ENCODE results near the gene TRIM37.
A peak's percentile ranks its signal among the peaks of the same experiment; 100 is the strongest.
"Not testable (repeated sequence)": the region's sequence is repeated elsewhere in the genome, so short reads cannot be mapped to it uniquely, and the experiment has no call there.

The TRIM37 gene

GRCh38 chr17:59093702-59094231, 12.9 kb downstream of the TRIM37 start:
- ATAC-seq (no peak), DNase-seq (no peak)
- peaks cover 32% of the 10 kb centered on the region for H3K36me3 Mint-ChIP-seq (ENCODE audit: low read depth)
- H3K27ac Mint-ChIP-seq, result no peak overlapping the region
- H3K4me1 Mint-ChIP-seq, result peaks cover 12% of the 10 kb centered on the region
- H3K27me3 Mint-ChIP-seq, result no peaks in the 10 kb centered on the region
- no peak overlapping the region for H3K4me3 Mint-ChIP-seq
- H3K9me3 Mint-ChIP-seq, result no peaks in the 10 kb centered on the region

DNA sequence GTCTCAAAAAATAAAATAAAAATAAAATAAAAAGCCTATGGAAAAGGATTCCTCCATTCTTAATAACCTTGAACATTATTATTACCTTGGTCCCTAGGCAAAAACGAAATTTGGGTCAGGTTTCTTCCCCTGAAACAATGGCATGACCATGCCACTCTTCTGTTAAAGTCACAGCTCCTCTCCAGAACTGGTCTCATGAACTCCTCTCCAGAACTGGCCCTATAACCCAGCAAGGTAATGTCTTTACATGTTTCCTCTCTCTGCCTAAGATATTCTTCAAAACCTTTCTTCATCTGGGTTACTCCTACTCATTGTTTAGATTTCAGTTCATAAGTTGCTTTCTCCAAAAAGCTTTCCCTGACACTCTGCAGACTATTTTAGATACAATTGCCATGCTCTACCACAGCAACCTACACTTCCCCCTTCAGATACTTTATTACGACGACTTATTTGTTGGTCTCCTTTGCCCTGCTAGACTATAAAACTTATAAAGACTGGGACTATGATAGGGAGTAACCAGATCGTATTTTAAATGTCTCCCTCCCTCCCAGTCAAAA, 13.5 kb downstream of the TRIM37 start:
- no peaks in the 10 kb centered on the region for H3K9me3 Mint-ChIP-seq
- H3K36me3 Mint-ChIP-seq (ENCODE audit: low read depth), result peaks cover 32% of the 10 kb centered on the region

DNA sequence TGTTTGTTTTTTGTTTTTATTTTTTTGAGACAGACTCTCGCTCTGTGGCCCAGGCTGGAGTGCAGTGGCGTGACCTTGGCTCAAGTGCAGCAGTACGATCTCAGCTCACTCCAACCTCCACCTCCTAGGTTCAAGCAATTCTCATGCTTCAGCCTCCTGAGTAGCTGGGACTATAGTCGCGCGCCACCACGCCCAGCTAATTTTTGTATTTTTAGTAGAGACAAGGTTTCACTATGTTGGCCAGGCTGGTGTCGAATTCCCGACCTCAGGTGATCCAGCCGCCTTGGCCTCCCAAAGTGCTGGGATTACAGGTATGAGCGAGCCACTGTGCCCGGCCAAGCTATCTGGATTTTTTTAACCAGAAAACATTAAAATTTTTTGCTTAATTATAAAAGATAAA, 16.1 kb downstream of the TRIM37 start:
- not testable (repeated sequence) for H3K27ac Mint-ChIP-seq, ATAC-seq, H3K27me3 Mint-ChIP-seq, H3K4me1 Mint-ChIP-seq, H3K4me3 Mint-ChIP-seq, H3K9me3 Mint-ChIP-seq, DNase-seq
- H3K36me3 Mint-ChIP-seq (ENCODE audit: low read depth), result peaks cover 25% of the 10 kb centered on the region

More for the DNA sequence above, 13.5 kb downstream of the TRIM37 start:
- Mint-ChIP-seq H3K27me3 (no peaks in the 10 kb centered on the region), H3K4me3 (no peak overlapping the region), H3K27ac (no peak overlapping the region), H3K4me1 (peaks cover 12% of the 10 kb centered on the region)
- ATAC-seq (no peak), DNase-seq (no peak)

- Mint-ChIP-seq H3K4me3 (no peak overlapping the region), H3K27me3 (no peaks in the 10 kb centered on the region), H3K36me3 (ENCODE audit: low read depth) (peaks cover 41% of the 10 kb centered on the region), H3K27ac (no peak overlapping the region), H3K4me1 (no peaks in the 10 kb centered on the region), H3K9me3 (no peaks in the 10 kb centered on the region)
- ATAC-seq (no peak), DNase-seq (no peak)
Measured at GRCh38 chr17:59084154-59084553, 22.5 kb downstream of the TRIM37 start.

DNA sequence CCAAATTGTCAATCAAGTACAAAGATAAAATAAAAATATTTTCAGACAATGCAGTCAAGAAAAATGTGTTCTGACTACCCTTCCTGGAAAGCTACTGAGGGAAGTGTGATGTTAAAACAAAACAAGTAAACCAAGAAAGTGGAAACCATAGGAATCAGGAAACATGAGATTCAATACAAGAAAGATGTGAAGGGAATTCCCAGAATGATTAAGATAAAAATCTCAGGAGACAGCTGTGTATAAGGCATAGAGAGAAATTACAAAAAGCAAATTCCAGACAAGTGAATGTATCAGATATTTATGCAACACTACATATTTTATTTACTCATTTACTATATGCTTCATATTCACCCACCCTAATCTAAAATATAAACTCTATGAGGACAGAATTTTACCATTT, 32.2 kb downstream of the TRIM37 start:
- DNase-seq (no peak), ATAC-seq (no peak)
- peaks cover 48% of the 10 kb centered on the region for H3K36me3 Mint-ChIP-seq (ENCODE audit: low read depth)
- H3K27me3 Mint-ChIP-seq, result no peaks in the 10 kb centered on the region
- no peaks in the 10 kb centered on the region for H3K9me3 Mint-ChIP-seq
- H3K4me3 Mint-ChIP-seq, result no peak overlapping the region
- no peak overlapping the region for H3K27ac Mint-ChIP-seq
- no peaks in the 10 kb centered on the region for H3K4me1 Mint-ChIP-seq

DNA sequence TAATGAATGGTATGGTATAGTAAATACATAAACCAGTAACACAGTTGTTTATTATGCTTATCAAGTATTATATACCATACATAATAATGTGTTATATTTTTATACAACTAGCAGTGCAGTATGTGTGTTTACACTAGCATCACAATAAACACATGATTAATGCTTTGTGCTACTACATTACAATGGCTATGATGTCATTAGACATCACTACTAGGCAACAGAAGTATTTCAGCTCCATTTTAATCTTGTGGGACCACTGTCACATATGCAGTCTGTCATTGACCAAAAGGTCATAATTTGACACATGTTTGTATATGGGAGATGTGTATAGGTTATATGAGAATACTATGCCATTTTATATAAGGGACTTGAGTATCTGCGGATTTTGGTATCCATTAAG, 32.7 kb downstream of the TRIM37 start:
- no peak overlapping the region for H3K27ac Mint-ChIP-seq
- H3K4me3 Mint-ChIP-seq, result no peak overlapping the region
- no peaks in the 10 kb centered on the region for H3K27me3 Mint-ChIP-seq
- H3K9me3 Mint-ChIP-seq, result no peaks in the 10 kb centered on the region
- H3K4me1 Mint-ChIP-seq, result no peaks in the 10 kb centered on the region
- DNase-seq (no peak), ATAC-seq (no peak)
- peaks cover 45% of the 10 kb centered on the region for H3K36me3 Mint-ChIP-seq (ENCODE audit: low read depth)

DNA sequence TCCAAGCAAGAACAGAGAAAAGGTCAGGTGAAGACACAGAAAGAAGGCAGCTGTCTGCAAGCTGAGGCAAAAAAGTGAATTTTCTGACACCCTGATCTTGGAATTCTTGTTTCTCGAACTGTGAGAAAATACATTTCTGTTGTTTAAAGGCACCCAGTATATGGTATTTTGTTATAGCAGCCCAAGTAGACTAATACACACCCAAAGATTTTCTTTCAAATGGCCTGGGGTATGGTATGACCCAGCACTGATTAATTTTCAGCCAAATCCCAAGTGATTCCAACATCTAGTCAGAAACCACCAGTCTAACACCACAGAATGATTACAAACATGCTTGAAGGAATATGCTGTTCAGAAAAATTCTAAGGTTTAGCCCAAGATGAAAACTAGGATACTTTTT, 36.8 kb downstream of the TRIM37 start:
- no peak for ATAC-seq
- H3K36me3 Mint-ChIP-seq (ENCODE audit: low read depth), result peaks cover 52% of the 10 kb centered on the region
- H3K4me3 Mint-ChIP-seq, result no peak overlapping the region

GRCh38 chr17:59067756-59068155, 38.9 kb downstream of the TRIM37 start:
- no peak for DNase-seq
- Mint-ChIP-seq H3K9me3 (no peaks in the 10 kb centered on the region), H3K27ac (no peak overlapping the region), H3K36me3 (ENCODE audit: low read depth) (peaks cover 47% of the 10 kb centered on the region), H3K4me3 (no peak overlapping the region), H3K27me3 (no peaks in the 10 kb centered on the region), H3K4me1 (no peaks in the 10 kb centered on the region)
- no peak for ATAC-seq

More for the DNA sequence above, 36.8 kb downstream of the TRIM37 start:
- no peaks in the 10 kb centered on the region for H3K4me1 Mint-ChIP-seq
- no peaks in the 10 kb centered on the region for H3K27me3 Mint-ChIP-seq
- H3K27ac Mint-ChIP-seq, result no peak overlapping the region
- no peak for DNase-seq
- no peaks in the 10 kb centered on the region for H3K9me3 Mint-ChIP-seq

DNA sequence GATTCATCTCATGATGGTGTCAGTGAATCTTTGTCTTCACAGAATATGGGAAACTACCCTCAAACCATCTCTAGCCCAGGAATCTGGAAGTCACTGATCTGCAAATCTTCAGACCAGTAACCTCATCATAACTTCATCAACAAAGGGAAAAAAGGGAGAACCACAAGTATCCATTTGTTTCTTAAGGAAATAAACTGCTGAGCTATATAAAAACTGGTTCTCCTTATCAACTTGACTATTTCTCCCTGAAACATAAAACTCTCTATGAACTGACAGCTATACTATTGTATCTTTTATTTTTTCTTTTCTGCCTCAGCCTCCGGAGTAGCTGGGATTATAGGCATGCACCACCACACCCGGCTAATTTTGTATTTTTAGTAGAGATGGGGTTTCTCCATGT, 39.3 kb downstream of the TRIM37 start:
- Mint-ChIP-seq H3K27me3 (no peaks in the 10 kb centered on the region), H3K36me3 (ENCODE audit: low read depth) (peaks cover 51% of the 10 kb centered on the region), H3K4me1 (no peaks in the 10 kb centered on the region), H3K9me3 (no peaks in the 10 kb centered on the region), H3K4me3 (no peak overlapping the region), H3K27ac (no peak overlapping the region)
- ATAC-seq, result no peak
- DNase-seq, result no peak

- Mint-ChIP-seq H3K4me3 (no peak overlapping the region), H3K4me1 (no peaks in the 10 kb centered on the region), H3K27ac (no peak overlapping the region), H3K9me3 (no peaks in the 10 kb centered on the region), H3K36me3 (ENCODE audit: low read depth) (peaks cover 42% of the 10 kb centered on the region), H3K27me3 (no peaks in the 10 kb centered on the region)
- ATAC-seq (no peak), DNase-seq (no peak)
Measured at GRCh38 chr17:59062509-59062908, 44.2 kb downstream of the TRIM37 start.

GRCh38 chr17:59056857-59057256, 49.8 kb downstream of the TRIM37 start:
- ATAC-seq (no peak), DNase-seq (no peak)
- no peaks in the 10 kb centered on the region for H3K27me3 Mint-ChIP-seq
- H3K4me3 Mint-ChIP-seq, result no peak overlapping the region
- no peak overlapping the region for H3K27ac Mint-ChIP-seq
- no peaks in the 10 kb centered on the region for H3K4me1 Mint-ChIP-seq
- peaks cover 29% of the 10 kb centered on the region for H3K36me3 Mint-ChIP-seq (ENCODE audit: low read depth)
- no peaks in the 10 kb centered on the region for H3K9me3 Mint-ChIP-seq

GRCh38 chr17:59049798-59050197, 56.9 kb downstream of the TRIM37 start:
- H3K4me1 Mint-ChIP-seq, result no peaks in the 10 kb centered on the region
- ATAC-seq (no peak), DNase-seq (no peak)
- no peaks in the 10 kb centered on the region for H3K27me3 Mint-ChIP-seq
- peaks cover 42% of the 10 kb centered on the region for H3K36me3 Mint-ChIP-seq (ENCODE audit: low read depth)
- no peak overlapping the region for H3K4me3 Mint-ChIP-seq
- H3K9me3 Mint-ChIP-seq, result no peaks in the 10 kb centered on the region
- H3K27ac Mint-ChIP-seq, result no peak overlapping the region

- H3K4me1 Mint-ChIP-seq, result no peaks in the 10 kb centered on the region
- H3K9me3 Mint-ChIP-seq, result no peaks in the 10 kb centered on the region
- no peaks in the 10 kb centered on the region for H3K27me3 Mint-ChIP-seq
- no peak overlapping the region for H3K4me3 Mint-ChIP-seq
- no peak for DNase-seq
- peaks cover 45% of the 10 kb centered on the region for H3K36me3 Mint-ChIP-seq (ENCODE audit: low read depth)
- peak overlapping the region; percentile 5 for H3K27ac Mint-ChIP-seq
- no peak for ATAC-seq
Measured at GRCh38 chr17:59047616-59048015, 59.1 kb downstream of the TRIM37 start.

GRCh38 chr17:59046192-59046591, 60.5 kb downstream of the TRIM37 start:
- DNase-seq, result no peak
- no peaks in the 10 kb centered on the region for H3K9me3 Mint-ChIP-seq
- no peaks in the 10 kb centered on the region for H3K27me3 Mint-ChIP-seq
- H3K27ac Mint-ChIP-seq, result no peak overlapping the region
- H3K36me3 Mint-ChIP-seq (ENCODE audit: low read depth), result peaks cover 40% of the 10 kb centered on the region
- no peak for ATAC-seq
- H3K4me1 Mint-ChIP-seq, result no peaks in the 10 kb centered on the region
- no peak overlapping the region for H3K4me3 Mint-ChIP-seq

DNA sequence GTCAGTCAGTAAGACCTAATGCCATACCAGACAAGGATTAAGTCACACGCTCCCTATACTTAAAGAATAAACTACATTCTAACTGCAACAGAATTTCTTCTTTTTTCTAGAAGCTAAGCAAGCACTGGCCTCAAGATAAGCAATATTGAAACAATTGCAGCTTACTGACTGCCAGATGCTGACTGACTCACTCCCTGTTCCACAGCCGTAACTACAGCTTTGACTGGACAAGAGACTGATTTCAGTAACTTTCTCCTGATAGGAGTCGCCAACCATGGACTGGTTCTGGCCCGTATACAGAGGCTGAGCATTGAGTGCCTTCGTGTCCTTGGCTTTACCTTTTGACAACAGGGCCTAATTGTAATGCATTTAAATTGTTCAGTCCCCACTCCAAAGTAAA, 67.9 kb downstream of the TRIM37 start:
- Mint-ChIP-seq H3K4me3 (no peak overlapping the region), H3K36me3 (ENCODE audit: low read depth) (peaks cover 32% of the 10 kb centered on the region), H3K9me3 (no peaks in the 10 kb centered on the region), H3K27ac (no peak overlapping the region), H3K4me1 (no peaks in the 10 kb centered on the region), H3K27me3 (no peaks in the 10 kb centered on the region)
- peak; percentile 68 for ATAC-seq
- no peak for DNase-seq

- peaks cover 28% of the 10 kb centered on the region for H3K36me3 Mint-ChIP-seq (ENCODE audit: low read depth)
- H3K4me3 Mint-ChIP-seq, result no peak overlapping the region
- H3K4me1 Mint-ChIP-seq, result no peaks in the 10 kb centered on the region
- no peaks in the 10 kb centered on the region for H3K27me3 Mint-ChIP-seq
- DNase-seq (no peak), ATAC-seq (no peak)
- H3K27ac Mint-ChIP-seq, result no peak overlapping the region
- H3K9me3 Mint-ChIP-seq, result no peaks in the 10 kb centered on the region
Measured at GRCh38 chr17:59037960-59038359, 68.7 kb downstream of the TRIM37 start.
